ENCODE results near the gene DOCK4.

DNA sequence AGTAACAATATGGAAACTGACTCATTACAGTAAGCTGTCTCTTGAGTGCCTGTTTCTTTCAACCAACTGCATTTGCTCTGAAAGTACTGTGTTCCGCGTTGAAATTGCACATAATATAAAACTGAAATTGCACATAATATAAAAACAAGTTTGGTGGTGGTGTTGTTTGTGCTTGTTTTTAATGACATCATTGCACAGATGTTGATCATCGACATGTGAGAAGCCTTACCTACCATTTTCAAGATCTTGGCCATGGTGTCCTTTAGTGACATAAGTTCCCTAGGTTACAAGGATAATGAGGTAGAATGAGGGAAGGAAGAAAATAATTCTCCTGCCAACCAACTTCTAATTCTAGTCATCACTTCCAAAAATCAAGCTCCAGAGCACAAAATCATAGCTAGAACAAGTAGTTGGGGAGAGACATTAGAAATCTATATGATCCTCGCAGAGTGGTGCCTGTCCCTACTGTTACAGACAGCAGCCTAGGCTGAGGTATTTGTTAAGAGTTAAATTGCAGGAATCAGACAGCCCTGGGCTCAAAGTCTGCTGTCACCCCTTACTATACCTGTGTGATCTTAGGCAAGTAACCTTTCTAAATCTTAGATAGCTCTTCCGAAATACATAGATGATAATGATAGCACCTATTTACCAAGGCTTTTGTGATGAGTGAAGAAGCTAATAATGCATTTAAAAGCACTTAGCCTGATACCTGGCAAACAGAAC, 29.3 kb downstream of the DOCK4 start:
- TF ChIP-seq CTCF (IDR thresholded peaks at IDR 0.05; ENCODE audit: insufficient read depth, low read depth, low read length): no peak
- TF ChIP-seq EZH2 (IDR thresholded peaks at IDR 0.05; ENCODE audit: insufficient read depth, low read length): no peak
